Muscle layer of colon (tissue), 2 donors: ENCODE measurements around the gene AP3D1.

ENCODE experiments used
- H3K27ac ChIP-seq: one replicate; pipeline ENCODE4 v1.7.0; 2013; ENCODE audit warnings: low read depth, mild to moderate bottlenecking, low read length, moderate library complexity
- H3K27me3 ChIP-seq, 2 donors: one replicate each; pipeline ENCODE4 v1.7.0; 2013; ENCODE audit warnings: low read length in 2 of 2, mild to moderate bottlenecking in 2 of 2; ENCODE audit not compliant: insufficient read depth in 2 of 2, control insufficient read depth in 1 of 2
- H3K36me3 ChIP-seq: one replicate; pipeline ENCODE4 v1.7.0; 2013; ENCODE audit warnings: mild to moderate bottlenecking, low read length; ENCODE audit not compliant: insufficient read depth
- H3K4me1 ChIP-seq: one replicate; pipeline ENCODE4 v1.7.0; 2013; ENCODE audit warnings: mild to moderate bottlenecking, low read length; ENCODE audit not compliant: insufficient read depth
- H3K4me3 ChIP-seq, 2 donors: one replicate each; pipeline ENCODE4 v1.7.0; 2013; ENCODE audit warnings: low read length in 2 of 2, low read depth in 1 of 2, mild to moderate bottlenecking in 1 of 2, moderate library complexity in 1 of 2
- H3K9ac ChIP-seq: one replicate; pipeline ENCODE4 v1.7.0; 2013; ENCODE audit warnings: low read length
- H3K9me3 ChIP-seq: one replicate; pipeline ENCODE4 v1.7.0; 2013; ENCODE audit warnings: mild to moderate bottlenecking, low read length
- donor health status: abdominal sarcoma.
- donor health status: Adenocarcinoma of cecum.

Gene AP3D1

DNA sequence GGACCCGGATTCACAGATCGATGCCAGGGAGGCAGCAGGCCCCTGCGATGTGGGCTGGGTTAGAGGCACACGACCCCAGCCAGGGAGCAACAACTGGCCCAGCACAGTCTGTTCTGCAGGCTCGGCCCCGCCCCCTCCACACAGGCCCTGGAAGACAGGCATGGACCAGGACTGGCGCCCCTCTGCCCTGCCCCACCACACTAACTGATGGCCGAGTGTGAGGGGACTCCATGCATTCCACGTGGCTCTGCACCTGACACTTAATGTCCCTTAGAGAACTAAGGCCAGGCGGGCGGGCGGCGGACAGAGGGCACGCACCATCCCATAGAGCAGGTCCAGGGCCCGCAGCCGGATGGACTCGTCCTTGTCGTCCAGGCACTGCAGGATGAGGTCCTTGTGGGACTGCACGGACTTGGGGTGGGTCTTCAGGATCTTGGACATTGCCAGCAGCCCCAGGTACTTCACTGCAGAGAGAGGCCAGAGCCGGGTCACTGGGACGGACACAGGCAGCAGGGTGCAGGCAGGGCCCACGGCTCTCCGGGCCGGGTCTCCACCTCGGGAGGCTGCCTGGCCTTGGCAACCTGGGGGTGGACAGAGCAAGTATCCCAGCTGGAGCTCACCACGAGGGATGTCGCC is 29.8 kb downstream of the AP3D1 start:
- no peaks in the 10 kb centered on the region for H3K27me3 ChIP-seq
- H3K4me1 ChIP-seq, result no peaks in the 10 kb centered on the region
- H3K36me3 ChIP-seq, result peaks cover 62% of the 10 kb centered on the region
- no peak overlapping the region for H3K9ac ChIP-seq
- no peak overlapping the region for H3K27ac ChIP-seq
- H3K9me3 ChIP-seq, result no peaks in the 10 kb centered on the region
- H3K4me3 ChIP-seq, result no peak overlapping the region

DNA sequence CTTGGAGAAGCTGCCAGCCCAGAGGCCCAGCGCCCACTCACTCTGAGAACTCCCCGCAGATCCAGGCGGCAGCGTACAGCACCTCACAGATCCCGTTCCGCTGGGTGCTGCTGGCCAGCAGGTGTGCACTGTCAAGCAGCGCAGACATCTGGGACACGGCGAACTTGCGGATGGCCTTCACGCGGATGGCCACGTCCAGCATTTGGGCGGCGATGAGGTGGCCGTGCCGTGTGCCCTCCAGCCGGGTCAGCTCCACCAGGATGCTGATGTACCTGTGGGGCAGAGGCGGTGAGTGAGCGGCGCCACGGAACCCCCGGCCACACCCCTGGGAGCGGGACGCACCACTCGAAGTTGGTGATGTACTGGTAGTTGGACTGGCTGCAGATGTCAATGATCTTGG is 30.5 kb downstream of the AP3D1 start:
- Histone ChIP-seq H3K27ac (no peak overlapping the region), H3K9me3 (no peaks in the 10 kb centered on the region), H3K4me3 (no peak overlapping the region), H3K9ac (no peak overlapping the region), H3K4me1 (no peaks in the 10 kb centered on the region), H3K27me3 (no peaks in the 10 kb centered on the region), H3K36me3 (peaks cover 70% of the 10 kb centered on the region)

GRCh38 chr19:2119921-2120785 is 31.2 kb downstream of the AP3D1 start:
- Histone ChIP-seq H3K27me3 (no peaks in the 10 kb centered on the region), H3K9ac (no peak overlapping the region), H3K27ac (no peak overlapping the region), H3K36me3 (peaks cover 75% of the 10 kb centered on the region), H3K9me3 (no peaks in the 10 kb centered on the region), H3K4me1 (no peaks in the 10 kb centered on the region), H3K4me3 (no peak overlapping the region)

DNA sequence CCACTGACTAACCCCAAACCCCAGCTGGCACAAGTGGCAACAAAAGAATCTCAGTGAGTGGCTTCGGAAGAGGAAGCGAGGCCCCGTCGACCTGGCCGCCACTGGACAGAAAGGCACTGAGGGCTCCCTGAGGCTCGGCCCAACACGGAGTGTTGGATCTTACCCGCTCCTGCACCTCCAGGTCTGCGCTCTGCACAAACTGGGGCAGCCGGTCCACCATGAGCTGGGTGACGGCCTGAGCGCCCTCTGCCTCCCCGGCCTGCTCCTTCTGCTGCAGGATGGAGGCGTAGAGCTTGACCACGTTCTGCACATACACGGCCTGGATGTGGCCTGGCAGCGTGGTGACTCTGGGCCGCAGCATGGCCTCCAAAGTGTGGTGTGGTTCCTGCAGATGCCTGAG is 32.9 kb downstream of the AP3D1 start:
- H3K4me1 ChIP-seq, result no peaks in the 10 kb centered on the region
- peaks cover 88% of the 10 kb centered on the region for H3K36me3 ChIP-seq
- H3K27me3 ChIP-seq, result no peaks in the 10 kb centered on the region
- H3K27ac ChIP-seq, result no peak overlapping the region
- no peak overlapping the region for H3K9ac ChIP-seq
- no peaks in the 10 kb centered on the region for H3K9me3 ChIP-seq
- no peak overlapping the region for H3K4me3 ChIP-seq

DNA sequence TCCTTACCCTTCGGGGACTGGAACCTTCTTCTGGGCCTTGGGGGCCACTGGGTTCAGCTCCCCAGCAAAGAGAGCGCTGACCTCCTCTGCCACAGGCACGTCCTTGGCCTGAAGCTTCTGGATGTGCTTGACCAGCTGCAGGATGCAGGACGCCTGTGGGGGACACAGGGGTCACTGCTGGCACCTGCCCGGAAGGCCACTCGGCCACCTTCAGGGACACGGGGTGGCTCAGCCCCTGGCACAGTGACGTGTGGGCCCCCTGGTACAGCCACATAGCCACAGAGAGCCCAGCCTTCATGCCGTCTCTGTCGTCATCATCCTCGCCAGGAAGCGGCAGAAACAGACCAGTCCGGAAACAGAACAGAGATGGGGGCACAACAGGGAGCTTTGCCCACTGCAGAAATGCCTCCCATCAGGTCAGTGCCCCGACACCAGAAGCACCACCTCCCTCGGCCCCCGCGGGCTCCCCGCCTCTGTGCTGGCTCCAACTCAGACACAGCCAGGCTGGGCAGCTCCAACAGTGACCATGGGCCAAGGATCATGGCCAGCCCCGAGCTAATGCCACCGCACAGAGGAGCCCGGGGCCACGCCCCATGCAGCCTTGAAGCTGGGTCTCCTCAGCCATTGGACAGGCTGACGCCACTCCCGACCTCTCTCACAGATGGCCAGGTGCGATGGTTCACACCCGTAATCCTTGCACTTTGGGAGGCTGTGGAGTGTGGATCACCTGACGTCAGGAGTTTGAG is 34.0 kb downstream of the AP3D1 start:
- no peak overlapping the region for H3K27ac ChIP-seq
- no peak overlapping the region for H3K9ac ChIP-seq
- no peaks in the 10 kb centered on the region for H3K27me3 ChIP-seq
- H3K9me3 ChIP-seq, result no peaks in the 10 kb centered on the region
- H3K4me1 ChIP-seq, result no peaks in the 10 kb centered on the region
- H3K36me3 ChIP-seq, result peaks cover 82% of the 10 kb centered on the region
- no peak overlapping the region for H3K4me3 ChIP-seq

DNA sequence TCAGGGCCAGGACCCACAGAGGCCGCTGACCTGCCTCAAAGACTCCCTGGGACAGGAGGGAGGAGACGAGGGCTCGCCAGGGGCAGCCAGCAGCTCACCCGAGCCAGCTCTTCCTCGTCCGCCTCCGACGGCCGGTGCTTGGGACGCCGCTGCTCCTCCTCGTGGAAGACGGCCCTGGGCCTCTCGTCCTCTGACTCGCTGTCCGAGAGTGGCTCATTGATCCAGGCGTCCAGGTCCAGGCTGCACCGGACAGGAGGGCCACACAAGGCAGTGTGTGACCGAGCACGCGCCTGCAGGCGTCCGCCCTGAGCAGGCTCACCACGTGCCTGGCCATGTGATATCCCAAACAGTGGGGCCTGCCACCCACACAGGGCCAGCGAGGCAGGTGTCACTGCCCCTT is 34.9 kb downstream of the AP3D1 start:
- Histone ChIP-seq H3K4me3 (no peak overlapping the region), H3K36me3 (peaks cover 82% of the 10 kb centered on the region), H3K9me3 (no peaks in the 10 kb centered on the region), H3K9ac (no peak overlapping the region), H3K27ac (no peak overlapping the region), H3K27me3 (no peaks in the 10 kb centered on the region), H3K4me1 (no peaks in the 10 kb centered on the region)

DNA sequence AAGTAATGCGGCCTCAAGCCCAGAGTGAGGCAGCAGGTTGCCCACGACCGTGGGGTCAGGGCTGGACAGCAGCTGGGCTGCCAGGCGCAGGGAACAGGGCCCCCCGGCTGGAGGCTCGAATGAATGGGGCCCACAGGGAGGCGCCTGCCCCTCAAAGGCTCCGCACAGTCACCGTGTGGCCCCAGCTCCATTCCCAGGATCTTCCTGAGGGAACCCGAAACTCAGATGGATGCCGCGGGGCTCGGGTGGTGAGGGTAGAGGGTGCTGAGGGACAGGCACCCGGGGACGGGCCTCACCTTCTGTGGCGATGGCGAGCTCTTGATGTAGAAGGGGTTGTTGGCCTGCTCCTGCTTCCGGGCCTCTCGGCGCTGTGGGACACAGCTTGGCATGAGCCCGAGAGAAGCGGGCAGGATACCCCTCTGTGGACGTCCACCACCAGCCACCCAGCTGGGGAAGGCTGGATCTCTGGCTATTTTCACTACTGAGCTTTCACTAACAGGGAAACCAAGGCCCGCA is 35.4 kb downstream of the AP3D1 start:
- Histone ChIP-seq H3K9me3 (no peaks in the 10 kb centered on the region), H3K4me1 (no peaks in the 10 kb centered on the region), H3K36me3 (peaks cover 82% of the 10 kb centered on the region), H3K4me3 (no peak overlapping the region), H3K27ac (no peak overlapping the region), H3K27me3 (no peaks in the 10 kb centered on the region), H3K9ac (no peak overlapping the region)

DNA sequence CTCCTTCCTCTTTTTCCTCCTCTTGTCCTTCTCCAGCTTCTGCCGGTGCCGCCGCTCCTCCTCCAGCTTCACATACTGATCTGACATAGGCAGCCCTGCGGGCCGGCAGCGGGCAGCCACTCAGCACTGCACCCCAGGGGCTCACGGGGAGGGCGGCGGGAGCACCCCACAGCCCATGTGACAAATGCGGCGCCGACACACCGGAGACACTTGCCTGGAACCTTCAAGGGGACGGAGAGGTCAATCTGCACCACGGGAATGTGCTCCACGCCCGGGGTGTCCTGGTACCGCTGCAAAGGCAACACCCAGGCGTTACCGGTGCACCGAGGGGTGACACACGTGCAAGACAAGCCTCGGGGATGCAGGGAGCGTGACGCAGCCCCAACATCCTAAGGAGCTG is 36.0 kb downstream of the AP3D1 start:
- Histone ChIP-seq H3K36me3 (peaks cover 81% of the 10 kb centered on the region), H3K27ac (no peak overlapping the region), H3K27me3 (no peaks in the 10 kb centered on the region), H3K4me1 (no peaks in the 10 kb centered on the region), H3K9ac (no peak overlapping the region), H3K4me3 (no peak overlapping the region), H3K9me3 (no peaks in the 10 kb centered on the region)

DNA sequence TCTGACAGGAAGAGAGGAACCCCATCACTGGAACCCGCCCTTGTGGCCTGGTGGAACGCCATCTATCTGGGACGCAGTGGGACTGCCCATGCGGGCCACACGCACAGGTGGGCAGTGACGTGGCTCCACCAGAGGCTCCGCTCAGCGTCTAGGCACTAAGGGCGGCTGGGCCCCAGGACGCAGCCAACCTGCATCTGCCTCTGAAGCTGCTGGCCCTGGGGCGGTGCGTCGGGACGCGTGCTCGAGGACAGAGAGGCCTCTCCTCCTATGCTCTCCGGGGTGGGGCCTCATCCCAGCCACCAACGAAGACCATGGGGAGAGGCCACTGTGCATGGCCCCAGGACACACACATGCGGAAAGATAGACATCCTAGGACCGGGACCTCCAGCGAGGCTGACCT is 36.5 kb downstream of the AP3D1 start:
- Histone ChIP-seq H3K9me3 (no peaks in the 10 kb centered on the region), H3K9ac (no peak overlapping the region), H3K27ac (no peak overlapping the region), H3K27me3 (no peaks in the 10 kb centered on the region), H3K4me1 (no peaks in the 10 kb centered on the region), H3K4me3 (no peak overlapping the region), H3K36me3 (peaks cover 84% of the 10 kb centered on the region)

- Histone ChIP-seq H3K9ac (no peak overlapping the region), H3K4me1 (no peaks in the 10 kb centered on the region), H3K36me3 (peaks cover 88% of the 10 kb centered on the region), H3K27ac (no peak overlapping the region), H3K9me3 (no peaks in the 10 kb centered on the region), H3K27me3 (no peaks in the 10 kb centered on the region), H3K4me3 (no peak overlapping the region)
Observed at GRCh38 chr19:2114218-2114617, 37.1 kb downstream of the AP3D1 start.

DNA sequence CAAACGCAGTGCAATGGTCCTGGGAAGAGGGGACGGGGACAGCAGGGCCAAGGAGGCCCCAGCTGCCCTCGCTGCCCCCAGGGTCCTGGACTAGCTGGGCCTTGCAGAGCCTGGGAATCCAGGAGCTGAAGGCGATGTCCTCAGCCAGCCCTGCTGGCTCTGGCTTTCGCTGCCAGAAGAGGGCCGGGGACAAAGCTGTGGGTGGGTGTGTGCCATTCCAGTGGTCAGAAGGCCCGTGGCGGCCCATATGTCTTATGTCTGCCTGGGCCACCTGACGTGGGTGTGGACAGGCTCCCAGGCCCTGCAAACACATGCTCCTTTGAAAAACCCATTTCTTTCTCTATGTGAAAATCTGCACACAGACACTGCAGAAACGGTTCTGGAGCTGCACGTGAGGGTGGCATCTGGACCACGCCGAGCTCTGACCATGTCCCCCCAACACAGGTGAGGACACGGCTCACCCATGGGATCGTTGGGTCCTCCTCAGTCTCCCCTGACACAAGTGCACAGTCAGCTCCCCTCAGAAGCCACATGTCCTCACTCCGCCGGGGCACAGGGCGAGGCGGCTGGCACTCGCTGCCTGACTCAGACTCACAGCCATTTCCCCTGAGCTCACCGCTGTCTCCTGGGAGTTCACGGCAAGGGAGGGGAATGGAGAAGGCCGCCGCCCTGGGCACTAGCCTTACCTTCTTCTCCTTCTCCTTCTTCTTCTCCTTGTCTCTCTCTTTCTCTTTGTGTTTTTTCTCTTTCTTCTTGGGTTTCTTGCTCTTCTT is 37.7 kb downstream of the AP3D1 start:
- no peaks in the 10 kb centered on the region for H3K4me1 ChIP-seq
- no peak overlapping the region for H3K4me3 ChIP-seq
- H3K27me3 ChIP-seq, result no peaks in the 10 kb centered on the region
- H3K9me3 ChIP-seq, result no peaks in the 10 kb centered on the region
- H3K36me3 ChIP-seq, result peaks cover 90% of the 10 kb centered on the region
- H3K27ac ChIP-seq, result no peak overlapping the region
- no peak overlapping the region for H3K9ac ChIP-seq
